ENCODE results near the gene PITX2. TPM values are rescaled to one million over a fixed set of nuclear protein-coding genes. Genes with fewer than 3 reads are reported as not detected.

PITX2 gene
- total and polyA plus RNA-seq, 2 experiments from 2014 or later: 0.52 to 0.99 TPM

GRCh38 chr4:110666030-110666429 is 43.2 kb upstream of the PITX2 start:
- ATAC-seq (no peak), DNase-seq (ENCODE audit: low spot score) (no peak)
- Mint-ChIP-seq H3K9me3 (no peaks in the 10 kb centered on the region), H3K4me3 (no peak overlapping the region), H3K27ac (no peak overlapping the region), H3K27me3 (ENCODE audit: insufficient read depth, low read depth, poor library complexity) (peaks cover 6% of the 10 kb centered on the region), H3K4me1 (no peaks in the 10 kb centered on the region), H3K36me3 (ENCODE audit: low read depth) (no peaks in the 10 kb centered on the region)
- H3F3A ChIP-seq (replicated peaks; ENCODE audit: low read depth): no peaks in the 10 kb centered on the region
- no peaks in the 10 kb centered on the region for H3K9me2 ChIP-seq (ENCODE audit: insufficient read depth)
- H3K27me3 ChIP-seq (ENCODE audit: insufficient read depth): no peaks in the 10 kb centered on the region
- H3K27ac ChIP-seq (ENCODE audit: low read depth): no peak overlapping the region
- H3K4me1 ChIP-seq (ENCODE audit: insufficient read depth): no peaks in the 10 kb centered on the region
- no peak overlapping the region for H3K4me3 ChIP-seq
- no peak overlapping the region for H3K4me2 ChIP-seq
- TF ChIP-seq CREB1 (CRISPR knock-in tag; IDR thresholded peaks at IDR 0.05; ENCODE audit: low read depth) (no peak), POLR2AphosphoS5 (IDR thresholded peaks at IDR 0.05; ENCODE audit: low read depth) (no peak), CTCF (conservative IDR thresholded peaks at IDR 0.05; ENCODE audit: low read depth in 2 of 2) (no peak), ZNF331 (CRISPR knock-in tag; IDR thresholded peaks at IDR 0.05; ENCODE audit: low read depth) (no peak), STAT1 (IDR thresholded peaks at IDR 0.05; ENCODE audit: unreplicated experiment) (no peak), ZNF462 (CRISPR knock-in tag; IDR thresholded peaks at IDR 0.05) (no peak), EZH2 (IDR thresholded peaks at IDR 0.05; ENCODE audit: low read depth, unreplicated experiment) (no peak), JUNB (IDR thresholded peaks at IDR 0.05; ENCODE audit: unreplicated experiment) (no peak), ETS1 (IDR thresholded peaks at IDR 0.05) (no peak), EZH2phosphoT487 (IDR thresholded peaks at IDR 0.05; ENCODE audit: unreplicated experiment) (no peak)
- no peak overlapping the region; the same call in 1 of the 2 replicates for H2AFZ ChIP-seq
- H4K20me1 ChIP-seq (replicated peaks; ENCODE audit: insufficient read depth): no peaks in the 10 kb centered on the region
- H3K79me2 ChIP-seq (replicated peaks; ENCODE audit: insufficient read depth): no peaks in the 10 kb centered on the region
- H3K36me3 ChIP-seq (ENCODE audit: insufficient read depth): no peaks in the 10 kb centered on the region
